ENCODE results near the gene CHAD. TPM values are rescaled to one million over a fixed set of nuclear protein-coding genes. Genes with fewer than 3 reads are reported as not detected.
A peak's percentile ranks its signal among the peaks of the same experiment; 100 is the strongest.

The CHAD gene
- total RNA-seq, 4 donors from 2014 or later = not detected

- Histone ChIP-seq H3K4me3 (no peak overlapping the region), H3K27me3 (no peaks in the 10 kb centered on the region), H3K27ac (no peak overlapping the region), H3K4me1 (peaks cover 0 to 18% (median 0%) of the 10 kb centered on the region in 4 donors), H3K9me3 (no peaks in the 10 kb centered on the region), H3K36me3 (peaks cover 0 to 12% (median 0%) of the 10 kb centered on the region in 3 donors)
- 68 to 77% methylated on average over 8 of the region's 8 CpGs for WGBS, 2 donors
- no peak for TF ChIP-seq POLR2A (IDR thresholded peaks at IDR 0.05)
- TF ChIP-seq, protein P1, sequence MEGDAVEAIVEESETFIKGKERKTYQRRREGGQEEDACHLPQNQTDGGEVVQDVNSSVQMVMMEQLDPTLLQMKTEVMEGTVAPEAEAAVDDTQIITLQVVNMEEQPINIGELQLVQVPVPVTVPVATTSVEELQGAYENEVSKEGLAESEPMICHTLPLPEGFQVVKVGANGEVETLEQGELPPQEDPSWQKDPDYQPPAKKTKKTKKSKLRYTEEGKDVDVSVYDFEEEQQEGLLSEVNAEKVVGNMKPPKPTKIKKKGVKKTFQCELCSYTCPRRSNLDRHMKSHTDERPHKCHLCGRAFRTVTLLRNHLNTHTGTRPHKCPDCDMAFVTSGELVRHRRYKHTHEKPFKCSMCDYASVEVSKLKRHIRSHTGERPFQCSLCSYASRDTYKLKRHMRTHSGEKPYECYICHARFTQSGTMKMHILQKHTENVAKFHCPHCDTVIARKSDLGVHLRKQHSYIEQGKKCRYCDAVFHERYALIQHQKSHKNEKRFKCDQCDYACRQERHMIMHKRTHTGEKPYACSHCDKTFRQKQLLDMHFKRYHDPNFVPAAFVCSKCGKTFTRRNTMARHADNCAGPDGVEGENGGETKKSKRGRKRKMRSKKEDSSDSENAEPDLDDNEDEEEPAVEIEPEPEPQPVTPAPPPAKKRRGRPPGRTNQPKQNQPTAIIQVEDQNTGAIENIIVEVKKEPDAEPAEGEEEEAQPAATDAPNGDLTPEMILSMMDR (IDR thresholded peaks at IDR 0.05) = no peak
- TF ChIP-seq EP300 (IDR thresholded peaks at IDR 0.05) = no peak
- DNase-seq (ENCODE audit: low spot score in 2 of 2) = no peak
Measured at GRCh38 chr17:50492214-50492613, 23.5 kb upstream of the CHAD start.

DNA sequence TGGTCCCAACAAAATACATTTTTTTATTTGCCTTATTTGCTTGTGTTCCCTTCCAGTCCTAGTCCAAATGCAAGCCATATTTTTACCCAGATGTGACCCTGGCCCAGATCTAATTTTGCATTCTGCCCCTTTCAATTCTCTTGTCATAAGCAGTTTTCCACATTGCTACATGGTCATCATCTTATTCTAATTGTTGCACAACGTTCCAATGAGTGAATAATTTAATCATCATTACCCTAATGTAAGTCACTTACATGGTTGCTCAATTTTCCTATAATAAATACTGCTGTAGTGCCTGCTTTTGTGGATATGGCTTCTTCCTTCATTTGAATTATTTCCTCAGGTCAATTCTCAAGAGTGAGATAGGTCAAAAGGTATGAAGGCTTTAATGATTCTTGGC is 22.8 kb upstream of the CHAD start:
- Histone ChIP-seq H3K4me1 (peaks cover 0 to 18% (median 0%) of the 10 kb centered on the region in 4 donors), H3K27me3 (no peaks in the 10 kb centered on the region), H3K9me3 (no peaks in the 10 kb centered on the region), H3K4me3 (no peak overlapping the region), H3K36me3 (peaks cover 0 to 19% (median 0%) of the 10 kb centered on the region in 3 donors), H3K27ac (no peak overlapping the region)
- TF ChIP-seq, protein P1 (IDR thresholded peaks at IDR 0.05) = no peak
- TF ChIP-seq EP300 (IDR thresholded peaks at IDR 0.05) = peak in 1 of 2 donors; percentile 21
- TF ChIP-seq POLR2A (IDR thresholded peaks at IDR 0.05) = no peak
- 28 to 47% methylated on average over 1 of the region's 1 CpG for WGBS, 2 donors
- DNase-seq (ENCODE audit: low spot score in 2 of 2) = no peak

DNA sequence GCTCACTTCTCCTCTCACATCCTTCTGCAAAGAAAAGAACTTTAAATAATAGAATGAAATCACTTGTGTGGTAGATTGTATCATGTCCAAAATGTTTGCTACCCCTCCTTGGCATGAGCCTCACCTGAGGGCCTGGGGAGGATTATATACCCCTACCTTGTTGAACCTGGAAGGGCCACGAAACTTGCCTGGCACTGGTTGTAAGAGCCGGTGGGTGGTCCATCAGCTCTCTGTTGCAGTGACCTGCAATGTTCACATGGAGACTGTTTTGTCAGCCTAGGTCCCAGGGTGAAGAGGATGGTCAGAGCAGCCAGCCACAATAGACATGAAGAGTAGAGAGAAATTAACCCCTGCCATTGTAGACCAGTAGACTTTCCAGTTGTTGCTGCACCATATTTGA is 20.2 kb upstream of the CHAD start:
- no peak for TF ChIP-seq EP300 (IDR thresholded peaks at IDR 0.05)
- no peak for TF ChIP-seq POLR2A (IDR thresholded peaks at IDR 0.05)
- TF ChIP-seq, protein P1 (IDR thresholded peaks at IDR 0.05) = no peak
- WGBS, 2 donors = 86 to 91% methylated on average over 2 of the region's 2 CpGs
- no peak for DNase-seq (ENCODE audit: low spot score in 2 of 2)

DNA sequence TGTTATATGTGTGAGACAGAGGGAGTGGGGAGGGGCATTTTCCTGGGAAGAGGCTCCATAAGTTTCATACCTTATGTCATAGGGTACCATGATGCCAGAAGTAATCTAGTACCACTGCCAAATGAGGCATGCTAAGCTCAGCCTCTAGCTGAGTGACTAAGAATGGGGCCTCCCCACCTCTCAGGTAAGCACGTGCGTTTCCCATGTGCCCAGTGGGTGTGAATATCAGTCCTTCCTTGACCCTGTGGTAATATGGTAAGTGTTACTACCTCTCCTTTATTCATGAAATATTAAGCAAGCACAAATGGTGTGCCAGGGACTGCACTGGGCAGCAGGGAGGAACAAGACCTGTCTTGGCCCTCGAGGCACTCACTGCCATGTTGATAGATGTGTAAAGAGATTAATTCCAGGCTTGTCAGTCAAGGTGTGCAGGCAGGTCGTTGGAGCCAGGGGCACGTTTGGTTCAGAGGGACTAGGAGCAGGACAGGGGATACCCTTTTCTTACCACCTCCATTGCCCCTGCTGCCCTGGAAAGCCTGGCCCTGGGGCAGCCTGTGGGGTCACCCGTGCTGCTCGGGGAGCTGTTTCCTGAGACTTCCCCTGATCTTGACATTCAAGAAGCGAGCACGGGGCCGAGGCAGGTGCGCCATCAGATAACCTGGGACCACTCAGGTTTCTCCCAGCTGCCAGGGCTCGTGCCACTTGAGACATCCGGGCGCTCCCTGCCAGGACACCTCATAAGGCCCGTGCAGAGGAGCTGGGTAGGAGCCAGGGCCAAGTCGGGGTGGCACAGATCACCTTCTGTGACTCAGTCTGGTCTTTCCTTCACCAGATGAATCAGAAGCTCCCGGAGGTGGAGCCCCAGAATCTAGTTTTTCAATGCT is 18.8 kb upstream of the CHAD start:
- TF ChIP-seq POLR2A (IDR thresholded peaks at IDR 0.05) = no peak
- TF ChIP-seq, protein P1 (IDR thresholded peaks at IDR 0.05) = no peak
- TF ChIP-seq EP300 (IDR thresholded peaks at IDR 0.05) = no peak
- Histone ChIP-seq H3K9me3 (no peaks in the 10 kb centered on the region), H3K36me3 (peaks cover 0 to 53% (median 5%) of the 10 kb centered on the region in 3 donors), H3K4me1 (peaks cover 0 to 31% (median 6%) of the 10 kb centered on the region in 4 donors), H3K4me3 (no peak overlapping the region), H3K27ac (no peak overlapping the region), H3K27me3 (no peaks in the 10 kb centered on the region)
- WGBS, 2 donors = 83 to 84% methylated on average over 13 to 17 of the region's 17 CpGs
- DNase-seq (ENCODE audit: low spot score in 2 of 2) = no peak

More for the DNA sequence above, 20.2 kb upstream of the CHAD start:
- no peak overlapping the region for H3K27ac ChIP-seq
- H3K4me1 ChIP-seq = peaks cover 0 to 24% (median 0%) of the 10 kb centered on the region in 4 donors
- H3K9me3 ChIP-seq = no peaks in the 10 kb centered on the region
- peaks cover 0 to 45% (median 5%) of the 10 kb centered on the region in 3 donors for H3K36me3 ChIP-seq
- no peaks in the 10 kb centered on the region for H3K27me3 ChIP-seq
- H3K4me3 ChIP-seq = no peak overlapping the region

Data from tibial nerve (tissue), 4 donors.